ENCODE measurements around the gene ERICH4. TPM values are rescaled to one million over a fixed set of nuclear protein-coding genes. Genes with fewer than 3 reads are reported as not detected.

The ERICH4 gene
- not detected in 2 replicates for total RNA-seq

DNA sequence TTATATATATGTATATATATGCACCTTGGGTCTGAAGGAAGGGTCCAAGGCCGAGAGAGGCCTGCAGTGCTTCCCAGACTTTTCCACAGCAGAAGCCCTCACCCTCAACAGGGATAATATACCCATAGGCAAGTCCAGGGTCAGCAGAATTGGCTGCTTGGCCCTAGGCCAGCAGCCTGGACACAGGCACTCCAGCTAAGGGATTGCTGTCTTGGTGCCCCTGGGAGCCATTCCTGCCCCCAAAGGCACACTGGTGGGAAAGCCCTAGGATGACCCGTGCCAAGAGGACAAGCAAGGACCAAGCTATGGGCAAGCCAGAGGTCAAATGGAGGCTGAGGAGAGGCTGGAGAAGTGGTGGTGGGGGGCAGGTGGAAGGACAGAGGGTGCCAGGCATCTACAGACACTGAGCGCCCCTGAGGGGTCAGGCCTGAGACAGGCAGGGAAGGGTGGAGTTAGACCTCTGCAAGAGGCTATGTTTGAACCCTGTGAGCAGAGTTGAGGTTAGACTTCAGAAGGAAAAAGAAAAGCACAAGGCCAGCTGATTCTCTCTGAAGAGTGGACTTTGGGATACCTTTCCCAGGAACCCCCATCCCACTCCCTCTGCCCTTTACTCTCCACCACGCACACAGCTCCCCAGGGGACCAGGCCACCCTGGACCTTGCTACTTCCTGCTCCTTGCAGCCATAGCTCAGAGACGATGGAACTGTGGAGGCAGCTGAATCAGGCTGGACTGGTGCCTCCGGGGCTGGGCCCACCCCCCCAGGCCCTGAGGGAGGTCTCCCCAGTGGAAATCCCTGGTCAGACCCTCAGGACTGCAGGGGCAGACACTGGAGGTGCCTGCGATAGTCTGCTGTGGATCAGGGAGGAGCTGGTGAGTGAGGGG lies at the start of gene ERICH4:
ERICH4 (plus strand) TSS at position 684 of the 883 bp plus-strand sequence; CDS start at position 698, 14 bp downstream.
- TF ChIP-seq, protein P1, sequence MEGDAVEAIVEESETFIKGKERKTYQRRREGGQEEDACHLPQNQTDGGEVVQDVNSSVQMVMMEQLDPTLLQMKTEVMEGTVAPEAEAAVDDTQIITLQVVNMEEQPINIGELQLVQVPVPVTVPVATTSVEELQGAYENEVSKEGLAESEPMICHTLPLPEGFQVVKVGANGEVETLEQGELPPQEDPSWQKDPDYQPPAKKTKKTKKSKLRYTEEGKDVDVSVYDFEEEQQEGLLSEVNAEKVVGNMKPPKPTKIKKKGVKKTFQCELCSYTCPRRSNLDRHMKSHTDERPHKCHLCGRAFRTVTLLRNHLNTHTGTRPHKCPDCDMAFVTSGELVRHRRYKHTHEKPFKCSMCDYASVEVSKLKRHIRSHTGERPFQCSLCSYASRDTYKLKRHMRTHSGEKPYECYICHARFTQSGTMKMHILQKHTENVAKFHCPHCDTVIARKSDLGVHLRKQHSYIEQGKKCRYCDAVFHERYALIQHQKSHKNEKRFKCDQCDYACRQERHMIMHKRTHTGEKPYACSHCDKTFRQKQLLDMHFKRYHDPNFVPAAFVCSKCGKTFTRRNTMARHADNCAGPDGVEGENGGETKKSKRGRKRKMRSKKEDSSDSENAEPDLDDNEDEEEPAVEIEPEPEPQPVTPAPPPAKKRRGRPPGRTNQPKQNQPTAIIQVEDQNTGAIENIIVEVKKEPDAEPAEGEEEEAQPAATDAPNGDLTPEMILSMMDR (conservative IDR thresholded peaks at IDR 0.05; ENCODE audit: low read depth, low read length) = no peak
- no peak for DNase-seq (ENCODE audit: low read depth)

DNA sequence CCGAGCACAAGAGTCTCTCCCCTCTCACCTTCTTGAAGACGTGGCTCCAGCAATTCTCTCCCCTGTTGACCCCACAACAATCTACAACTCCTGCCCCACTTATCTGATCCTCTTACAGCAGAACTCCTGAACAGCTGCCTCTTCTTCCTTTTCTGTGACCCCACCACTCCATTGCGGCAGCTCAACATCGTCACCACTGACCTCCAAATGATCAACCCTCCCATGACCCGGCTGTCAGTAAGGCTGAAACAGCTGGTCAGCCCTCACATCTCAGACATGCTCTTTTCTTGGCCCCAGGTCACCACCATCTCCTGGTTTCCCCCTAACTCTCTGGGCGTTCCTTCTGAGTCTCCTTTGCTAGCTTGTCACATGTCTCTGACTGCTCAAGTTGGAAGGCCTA lies 47.6 kb upstream of the ERICH4 start:
- TF ChIP-seq, protein P1 (conservative IDR thresholded peaks at IDR 0.05; ENCODE audit: low read depth, low read length) = no peak
- no peak overlapping the region for H3K4me3 ChIP-seq (ENCODE audit: low read depth, low read length)
- DNase-seq (ENCODE audit: low read depth) = no peak

More for the DNA sequence above, at the start of gene ERICH4:
- H3K4me3 ChIP-seq (ENCODE audit: low read depth, low read length) = no peak within 1 kb of the TSS

DNA sequence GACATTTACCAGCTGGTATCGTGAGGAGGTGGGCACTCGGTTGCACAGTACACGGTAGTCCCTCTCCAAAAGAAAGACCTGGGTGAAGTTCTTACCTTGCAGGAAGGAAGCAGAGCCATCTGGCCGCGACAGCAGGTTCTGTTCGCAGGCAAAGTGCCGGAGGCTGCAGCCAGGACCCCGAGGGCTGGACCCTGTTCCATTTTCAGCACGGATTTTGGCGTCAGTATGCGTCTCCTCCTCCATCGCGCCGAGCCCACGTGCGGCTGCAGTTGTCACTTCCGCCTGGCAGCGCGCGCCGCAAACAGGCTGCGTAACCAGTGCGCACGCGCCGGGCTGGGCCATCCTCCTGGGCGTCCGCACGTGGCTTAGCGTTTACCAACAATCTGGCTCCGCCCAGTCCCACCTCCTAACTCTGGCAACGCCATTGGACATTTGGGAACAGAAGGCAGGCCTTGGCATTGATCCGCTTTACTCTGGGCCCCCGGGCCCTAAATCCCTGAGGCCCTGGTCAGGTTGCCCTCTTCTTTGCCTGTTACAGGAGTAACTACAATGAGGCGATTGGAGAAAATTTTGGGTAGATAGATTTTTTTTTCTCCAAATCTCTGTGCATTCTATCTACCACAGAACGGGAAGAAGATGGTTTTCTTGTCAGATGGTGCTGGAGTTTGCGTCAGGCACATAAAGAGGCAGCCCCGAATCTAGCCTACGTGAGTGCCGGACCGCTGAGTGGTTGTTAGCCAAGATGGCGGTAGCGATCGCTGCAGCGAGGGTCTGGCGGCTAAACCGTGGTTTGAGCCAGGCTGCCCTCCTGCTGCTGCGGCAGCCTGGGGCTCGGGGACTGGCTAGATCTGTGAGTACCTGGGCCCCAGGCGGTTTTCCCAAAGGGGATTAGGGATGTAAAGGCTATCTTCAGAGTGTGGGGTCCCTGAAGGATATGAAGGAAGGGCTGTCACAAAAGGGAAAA lies 45.6 kb upstream of the ERICH4 start, which contains the start of the genes BCKDHA and EXOSC5:
BCKDHA (plus strand) TSS at position 733 of the 964 bp plus-strand sequence; CDS start at position 743, 10 bp downstream.
EXOSC5 (minus strand) TSS at position 274 of the 964 bp plus-strand sequence; CDS start at position 243, 31 bp downstream.
- DNase-seq (ENCODE audit: low read depth) = peak; percentile 98
- TF ChIP-seq, protein P1 (conservative IDR thresholded peaks at IDR 0.05; ENCODE audit: low read depth, low read length) = no peak
- H3K4me3 ChIP-seq (ENCODE audit: low read depth, low read length) = peak within 1 kb of the TSS; percentile 99

DNA sequence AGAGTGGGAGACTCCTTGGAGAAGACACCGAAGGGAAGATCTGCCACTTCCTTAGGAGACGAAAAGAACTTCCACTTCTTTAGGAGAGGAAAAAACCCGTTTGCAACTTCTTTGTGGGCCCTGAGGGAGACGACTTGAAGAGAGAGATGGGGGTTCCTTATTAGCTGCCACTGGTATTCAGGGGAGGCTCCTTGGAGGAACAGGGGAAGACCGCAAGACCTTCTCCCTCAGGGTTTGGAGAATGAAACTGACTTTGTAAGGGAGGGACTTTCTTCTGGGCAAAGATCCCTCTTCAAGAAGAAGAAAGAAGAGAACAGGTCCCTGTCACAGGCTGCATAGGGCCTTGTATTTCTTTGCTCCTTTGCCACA lies 44.9 kb upstream of the ERICH4 start:
- TF ChIP-seq, protein P1 (conservative IDR thresholded peaks at IDR 0.05; ENCODE audit: low read depth, low read length) = no peak
- peak overlapping the region; percentile 99 for H3K4me3 ChIP-seq (ENCODE audit: low read depth, low read length)

DNA sequence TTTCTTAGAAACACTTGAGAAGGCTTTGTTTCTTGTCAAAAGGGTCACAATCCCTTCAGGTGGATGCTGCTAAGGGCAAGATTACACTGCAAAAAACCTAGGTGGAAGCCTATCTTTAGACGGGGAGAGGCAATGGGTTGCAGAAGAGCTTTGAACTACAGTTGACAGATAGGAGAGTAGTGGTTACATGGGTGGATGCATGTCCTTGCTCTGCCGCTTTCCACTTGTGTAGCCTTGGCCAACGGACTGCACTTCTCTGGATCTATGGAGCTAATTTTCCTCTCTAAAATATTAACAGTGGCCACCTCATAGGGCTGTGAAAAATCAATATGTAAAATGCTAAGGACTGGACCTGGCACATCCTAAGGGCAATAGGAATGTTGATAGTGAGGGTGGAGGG lies 44.4 kb upstream of the ERICH4 start:
- DNase-seq (ENCODE audit: low read depth) = no peak
- TF ChIP-seq, protein P1 (conservative IDR thresholded peaks at IDR 0.05; ENCODE audit: low read depth, low read length) = no peak
- H3K4me3 ChIP-seq (ENCODE audit: low read depth, low read length) = peak overlapping the region; percentile 99

More for the DNA sequence above, 44.9 kb upstream of the ERICH4 start:
- no peak for DNase-seq (ENCODE audit: low read depth)

DNA sequence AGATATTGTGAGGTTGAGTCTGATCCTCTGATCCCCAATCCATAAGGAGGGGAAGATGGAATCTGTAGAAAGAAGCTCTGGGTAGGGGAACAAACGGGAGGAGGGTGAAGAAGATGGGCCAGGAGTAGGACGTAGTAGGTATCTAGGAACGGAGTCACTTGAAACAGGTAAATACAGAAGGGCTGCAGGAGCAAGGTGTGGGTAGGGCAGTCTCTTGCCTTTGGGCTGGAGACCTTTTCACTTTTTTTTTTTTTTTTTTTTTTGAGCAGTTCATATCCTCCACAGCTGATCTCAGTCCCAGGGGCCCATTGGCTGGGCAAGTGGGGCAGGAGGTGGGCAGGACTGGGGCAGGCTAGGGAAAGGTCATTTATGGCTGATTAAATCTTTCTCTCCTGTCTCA lies 43.9 kb upstream of the ERICH4 start:
- TF ChIP-seq, protein P1 (conservative IDR thresholded peaks at IDR 0.05; ENCODE audit: low read depth, low read length) = no peak
- no peak for DNase-seq (ENCODE audit: low read depth)
- H3K4me3 ChIP-seq (ENCODE audit: low read depth, low read length) = peak overlapping the region; percentile 99

All from epithelial cell of proximal tubule (primary cell).